NCI-H2029 treated with DMSO at 0.1 percent for 48 hours (cell line): ENCODE results near the gene GLRA2.
"Not testable (repeated sequence)": the region's sequence is repeated elsewhere in the genome, so short reads cannot be mapped to it uniquely, and the experiment has no call there.

Experiments
- DNase-seq: peaks from one replicate; lab custom pipeline; 2025; lab: John Stamatoyannopoulos, UW

Gene GLRA2

GRCh38 chrX:14591976-14592375 is 62.6 kb downstream of the GLRA2 start:
- DNase-seq, result no peak

GRCh38 chrX:14594521-14594920 is 65.2 kb downstream of the GLRA2 start:
- DNase-seq, result no peak

GRCh38 chrX:14598330-14598729 is 69.0 kb downstream of the GLRA2 start:
- no peak for DNase-seq

GRCh38 chrX:14607446-14607985 is 78.2 kb downstream of the GLRA2 start:
- no peak for DNase-seq

GRCh38 chrX:14612450-14612849 is 83.1 kb downstream of the GLRA2 start:
- not testable (repeated sequence) for DNase-seq

- no peak for DNase-seq
These were observed 87.0 kb downstream of the GLRA2 start for GRCh38 chrX:14616301-14616700.

GRCh38 chrX:14616836-14617235 is 87.5 kb downstream of the GLRA2 start:
- DNase-seq, result no peak

- DNase-seq, result no peak
These were observed 89.0 kb downstream of the GLRA2 start for GRCh38 chrX:14618177-14618965.

GRCh38 chrX:14630733-14631132 is 101.4 kb downstream of the GLRA2 start:
- no peak for DNase-seq

- DNase-seq, result no peak
These were observed 112.6 kb downstream of the GLRA2 start for GRCh38 chrX:14641681-14642655.

GRCh38 chrX:14660970-14661369 is 131.6 kb downstream of the GLRA2 start:
- DNase-seq, result no peak

GRCh38 chrX:14670819-14671218 is 141.5 kb downstream of the GLRA2 start:
- no peak for DNase-seq

GRCh38 chrX:14672611-14673172 is 143.4 kb downstream of the GLRA2 start:
- DNase-seq, result no peak

- no peak for DNase-seq
These were observed 143.9 kb downstream of the GLRA2 start for GRCh38 chrX:14673236-14673635.

GRCh38 chrX:14673764-14674163 is 144.4 kb downstream of the GLRA2 start:
- DNase-seq, result no peak

- DNase-seq, result no peak
These were observed 146.2 kb downstream of the GLRA2 start for GRCh38 chrX:14675500-14675899.

- no peak for DNase-seq
These were observed 147.1 kb downstream of the GLRA2 start for GRCh38 chrX:14676431-14676830.

- not testable (repeated sequence) for DNase-seq
These were observed 159.0 kb downstream of the GLRA2 start for GRCh38 chrX:14688331-14688730.

- DNase-seq, result no peak
These were observed 161.2 kb downstream of the GLRA2 start for GRCh38 chrX:14690553-14690952.

GRCh38 chrX:14694611-14695010 is 165.3 kb downstream of the GLRA2 start:
- no peak for DNase-seq

GRCh38 chrX:14697451-14697850 is 168.1 kb downstream of the GLRA2 start:
- no peak for DNase-seq

- DNase-seq, result no peak
These were observed 169.5 kb downstream of the GLRA2 start for GRCh38 chrX:14698790-14699189.
